Peyer's patch (tissue), 4 donors: ENCODE measurements around the gene ZG16. TPM values are rescaled to one million over a fixed set of nuclear protein-coding genes. Genes with fewer than 3 reads are reported as not detected.
"Not testable (repeated sequence)": the region's sequence is repeated elsewhere in the genome, so short reads cannot be mapped to it uniquely, and the experiment has no call there.

ENCODE experiments used
- DNase-seq, 3 donors: peaks; one replicate each; pipeline ENCODE4 v3.0.0-alpha.2; 2017 to 2019
- H3K27ac ChIP-seq, 4 donors: fragments of 200-600 bp; sonication (generic); one replicate each; pipeline ENCODE4 v1.5.1; 2016 to 2019
- H3K27me3 ChIP-seq, 2 donors: fragments of 200-600 bp; sonication (generic); one replicate each; pipeline ENCODE4 v1.5.1; 2019
- H3K36me3 ChIP-seq, 3 donors: fragments of 200-600 bp; sonication (generic); one replicate each; pipeline ENCODE4 v1.5.1; 2016 to 2019
- H3K4me1 ChIP-seq, 4 donors: fragments of 200-600 bp; sonication (generic); one replicate each; pipeline ENCODE4 v1.5.1; 2016 to 2019
- H3K4me3 ChIP-seq, 4 donors: fragments of 200-600 bp; sonication (generic); 1 replicate in 3 of 4; 2 replicates in 1 of 4; pipeline ENCODE4 v1.5.1; 2016 to 2019; ENCODE audit warnings: mild to moderate bottlenecking in 1 of 4
- H3K9me3 ChIP-seq, 4 donors: fragments of 200-600 bp; sonication (generic); one replicate each; pipeline ENCODE4 v1.5.1; 2016 to 2019; ENCODE audit warnings: mild to moderate bottlenecking in 1 of 4
- POLR2A ChIP-seq, 2 donors: fragments of 450-650 bp; IDR thresholded peaks; one replicate each; pipeline ENCODE4 v1.5.1; 2017; ENCODE audit warnings: antibody characterized with exemption in 2 of 2, mild to moderate bottlenecking in 2 of 2, moderate library complexity in 2 of 2
- total RNA-seq, 4 donors: library from RNA; depleted of rRNA; stranded (reverse); fragments of >200 nt; gene quantifications; one replicate each; pipeline ENCODE4 v1.1.0, GENCODE V29; 2016
- TF ChIP-seq, protein P1 (sequence below), 6 experiments: fragments of 450-650 bp in 4 of 6; fragments of 200-600 bp in 2 of 6; sonication (generic) in 1 of 6; IDR thresholded peaks; one replicate each; pipeline ENCODE4 v1.5.1; 2017 to 2019; ENCODE audit warnings: antibody characterized with exemption in 6 of 6, mild to moderate bottlenecking in 3 of 6, moderate library complexity in 1 of 6

Gene ZG16
- total RNA-seq, 4 donors from 2014 or later = 9.9 to 585 (median 158) TPM

DNA sequence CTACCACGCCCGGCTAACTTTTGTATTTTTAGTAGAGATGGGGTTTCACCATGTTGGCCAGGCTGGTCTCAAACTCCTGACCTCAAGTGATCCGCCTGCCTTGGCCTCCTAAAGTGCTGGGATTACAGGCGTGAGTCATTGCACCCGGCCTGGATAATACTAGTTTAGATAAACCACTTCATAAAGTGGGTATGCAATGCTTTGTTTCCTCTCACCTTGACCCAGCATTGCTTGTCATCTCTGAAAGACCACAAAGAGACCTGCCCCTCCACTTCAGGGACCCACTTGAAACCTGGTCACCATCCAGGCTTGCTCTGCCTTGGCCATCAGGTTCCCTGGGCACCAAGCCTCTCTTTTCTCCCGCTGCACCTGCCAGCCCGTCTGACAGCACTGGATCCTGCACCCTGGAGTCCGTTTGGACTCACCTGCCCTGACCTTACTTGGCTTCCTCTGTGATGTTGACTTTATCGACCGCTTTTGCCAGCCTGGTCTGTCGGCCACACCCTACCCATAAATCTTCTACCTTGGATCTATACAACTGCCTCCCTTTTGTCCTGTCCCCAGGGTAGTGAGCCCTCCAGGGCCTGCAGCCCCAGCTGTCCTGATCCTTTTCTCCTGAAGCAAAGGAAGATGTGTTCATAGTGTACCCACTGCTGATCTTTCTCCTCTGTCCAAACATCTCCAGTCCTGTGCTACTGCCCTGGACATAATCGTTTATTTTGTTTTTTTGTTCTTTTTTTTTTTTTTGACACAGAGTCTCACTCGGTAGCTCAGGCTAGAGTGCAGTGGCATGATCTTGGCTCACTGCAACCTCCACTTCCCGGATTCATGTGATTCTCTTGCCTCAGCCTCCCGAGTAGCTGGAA lies 12.7 kb upstream of the ZG16 start:
- Histone ChIP-seq H3K4me3 (no peak overlapping the region), H3K27ac (peak overlapping the region in 2 of 4 donors; percentile 40 to 57), H3K36me3 (no peaks in the 10 kb centered on the region), H3K9me3 (no peaks in the 10 kb centered on the region), H3K27me3 (no peaks in the 10 kb centered on the region), H3K4me1 (peaks cover 0 to 15% (median 0%) of the 10 kb centered on the region in 4 donors)
- no peak for TF ChIP-seq POLR2A (IDR thresholded peaks at IDR 0.05)
- TF ChIP-seq, protein P1, sequence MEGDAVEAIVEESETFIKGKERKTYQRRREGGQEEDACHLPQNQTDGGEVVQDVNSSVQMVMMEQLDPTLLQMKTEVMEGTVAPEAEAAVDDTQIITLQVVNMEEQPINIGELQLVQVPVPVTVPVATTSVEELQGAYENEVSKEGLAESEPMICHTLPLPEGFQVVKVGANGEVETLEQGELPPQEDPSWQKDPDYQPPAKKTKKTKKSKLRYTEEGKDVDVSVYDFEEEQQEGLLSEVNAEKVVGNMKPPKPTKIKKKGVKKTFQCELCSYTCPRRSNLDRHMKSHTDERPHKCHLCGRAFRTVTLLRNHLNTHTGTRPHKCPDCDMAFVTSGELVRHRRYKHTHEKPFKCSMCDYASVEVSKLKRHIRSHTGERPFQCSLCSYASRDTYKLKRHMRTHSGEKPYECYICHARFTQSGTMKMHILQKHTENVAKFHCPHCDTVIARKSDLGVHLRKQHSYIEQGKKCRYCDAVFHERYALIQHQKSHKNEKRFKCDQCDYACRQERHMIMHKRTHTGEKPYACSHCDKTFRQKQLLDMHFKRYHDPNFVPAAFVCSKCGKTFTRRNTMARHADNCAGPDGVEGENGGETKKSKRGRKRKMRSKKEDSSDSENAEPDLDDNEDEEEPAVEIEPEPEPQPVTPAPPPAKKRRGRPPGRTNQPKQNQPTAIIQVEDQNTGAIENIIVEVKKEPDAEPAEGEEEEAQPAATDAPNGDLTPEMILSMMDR (IDR thresholded peaks at IDR 0.05) = no peak
- peak in 2 of 3 donors; percentile 62 to 74 for DNase-seq

DNA sequence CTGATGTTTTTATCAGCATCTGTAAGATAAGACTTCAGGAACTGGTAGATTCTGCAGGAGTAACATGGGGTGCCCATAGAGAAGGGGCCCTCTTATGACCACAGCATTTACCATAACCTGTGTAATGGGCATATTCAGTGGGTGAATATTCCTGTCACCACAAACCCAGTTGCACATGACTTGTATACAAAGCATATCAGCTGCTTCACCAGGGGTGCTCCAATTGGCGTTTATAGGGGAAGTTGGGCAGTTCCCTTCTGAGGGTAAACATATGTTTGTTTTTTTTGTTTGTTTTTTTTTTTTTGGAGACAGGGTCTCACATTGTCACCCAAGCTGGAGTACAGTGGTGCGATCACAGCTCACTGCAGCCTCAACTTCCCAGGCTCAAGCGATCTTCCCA lies 11.5 kb upstream of the ZG16 start:
- Histone ChIP-seq H3K27me3 (no peaks in the 10 kb centered on the region), H3K36me3 (no peaks in the 10 kb centered on the region), H3K4me1 (peaks cover 0 to 15% (median 0%) of the 10 kb centered on the region in 4 donors), H3K27ac (no peak overlapping the region), H3K9me3 (no peaks in the 10 kb centered on the region), H3K4me3 (no peak overlapping the region)
- no peak for TF ChIP-seq POLR2A (IDR thresholded peaks at IDR 0.05)
- TF ChIP-seq, protein P1 (IDR thresholded peaks at IDR 0.05) = no peak
- no peak for DNase-seq

DNA sequence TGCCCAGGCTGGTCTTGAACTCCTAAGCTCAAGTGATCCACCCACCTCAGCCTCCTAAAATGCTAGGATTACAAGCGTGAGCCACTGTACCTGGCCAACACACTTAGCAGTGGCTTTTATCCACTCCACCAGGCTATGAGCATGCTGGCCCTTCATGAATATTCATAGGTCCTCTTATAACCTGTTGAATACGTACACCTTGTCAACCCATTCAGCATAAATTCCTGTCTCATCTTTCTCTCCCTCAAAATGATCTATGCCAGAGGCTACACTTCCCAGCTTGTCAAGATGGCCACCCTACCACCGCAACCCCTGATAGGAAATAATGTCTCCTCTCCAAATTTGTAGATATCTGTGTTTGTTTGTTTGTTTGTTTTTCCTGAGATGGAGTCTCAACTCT lies 11.0 kb upstream of the ZG16 start:
- H3K36me3 ChIP-seq = no peaks in the 10 kb centered on the region
- no peak overlapping the region for H3K4me3 ChIP-seq
- no peak for TF ChIP-seq POLR2A (IDR thresholded peaks at IDR 0.05)
- TF ChIP-seq, protein P1 (IDR thresholded peaks at IDR 0.05) = no peak
- no peaks in the 10 kb centered on the region for H3K9me3 ChIP-seq
- no peaks in the 10 kb centered on the region for H3K27me3 ChIP-seq
- no peak for DNase-seq
- peaks cover 0 to 15% (median 0%) of the 10 kb centered on the region in 4 donors for H3K4me1 ChIP-seq
- no peak overlapping the region for H3K27ac ChIP-seq

DNA sequence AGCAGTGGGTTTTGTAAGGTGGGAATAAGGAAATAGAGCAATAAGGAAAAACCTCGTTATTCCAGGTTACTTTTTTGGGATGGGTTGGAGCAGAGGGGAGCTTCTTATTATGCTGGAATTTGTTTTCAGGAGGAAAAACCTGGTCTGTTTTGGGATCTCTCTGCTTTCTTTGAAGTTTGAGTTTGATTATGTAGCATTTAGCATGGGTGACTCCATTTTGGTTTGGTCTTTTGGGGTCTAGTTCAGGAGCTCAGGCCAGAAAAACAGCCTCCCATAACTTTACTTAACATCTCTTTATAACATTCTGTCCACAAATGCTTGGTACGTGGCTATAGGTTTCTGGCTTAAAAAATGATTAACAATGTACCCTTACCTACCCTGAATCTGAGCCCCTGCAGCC lies 8.5 kb upstream of the ZG16 start:
- Histone ChIP-seq H3K36me3 (no peaks in the 10 kb centered on the region), H3K4me3 (no peak overlapping the region), H3K27me3 (no peaks in the 10 kb centered on the region), H3K9me3 (no peaks in the 10 kb centered on the region), H3K27ac (no peak overlapping the region), H3K4me1 (peaks cover 0 to 12% (median 0%) of the 10 kb centered on the region in 4 donors)
- DNase-seq = no peak
- TF ChIP-seq, protein P1 (IDR thresholded peaks at IDR 0.05) = no peak
- no peak for TF ChIP-seq POLR2A (IDR thresholded peaks at IDR 0.05)

DNA sequence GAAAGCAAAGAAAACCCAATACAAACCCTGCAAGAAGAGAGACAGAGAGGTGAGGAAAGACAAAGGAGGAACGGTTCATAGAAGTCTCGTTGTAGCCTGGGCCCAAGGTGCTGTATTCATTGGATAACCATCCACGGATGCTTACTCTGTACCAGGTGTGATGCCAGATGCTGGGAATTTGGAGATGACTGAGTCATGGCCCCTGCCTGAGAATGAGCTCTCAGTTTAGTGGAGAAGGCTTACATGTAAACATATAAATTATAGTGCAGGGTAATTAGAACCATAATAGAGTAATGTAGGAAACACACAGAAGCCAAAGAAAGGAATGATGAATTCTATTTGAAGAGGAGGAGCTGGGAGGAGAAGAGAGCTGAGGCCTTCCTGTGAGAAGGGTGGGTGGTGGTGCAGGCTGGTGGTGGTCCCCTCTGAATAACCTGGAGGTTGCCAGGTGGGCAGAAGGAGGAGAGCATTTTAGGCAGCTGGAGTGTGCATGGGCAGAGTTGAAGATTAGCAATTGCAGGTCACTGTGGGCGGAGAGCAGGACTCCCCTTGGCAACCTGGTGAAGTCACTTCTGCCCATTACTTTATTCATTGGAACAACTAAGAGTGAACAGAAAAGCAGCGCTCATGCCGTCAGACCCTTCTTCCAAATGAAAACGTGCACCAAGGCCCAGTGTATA lies 7.7 kb upstream of the ZG16 start:
- Histone ChIP-seq H3K27me3 (no peaks in the 10 kb centered on the region), H3K27ac (no peak overlapping the region), H3K9me3 (no peaks in the 10 kb centered on the region), H3K4me3 (no peak overlapping the region), H3K4me1 (peaks cover 0 to 3% (median 0%) of the 10 kb centered on the region in 4 donors), H3K36me3 (no peaks in the 10 kb centered on the region)
- DNase-seq = no peak
- TF ChIP-seq POLR2A (IDR thresholded peaks at IDR 0.05) = no peak
- TF ChIP-seq, protein P1 (IDR thresholded peaks at IDR 0.05) = no peak

DNA sequence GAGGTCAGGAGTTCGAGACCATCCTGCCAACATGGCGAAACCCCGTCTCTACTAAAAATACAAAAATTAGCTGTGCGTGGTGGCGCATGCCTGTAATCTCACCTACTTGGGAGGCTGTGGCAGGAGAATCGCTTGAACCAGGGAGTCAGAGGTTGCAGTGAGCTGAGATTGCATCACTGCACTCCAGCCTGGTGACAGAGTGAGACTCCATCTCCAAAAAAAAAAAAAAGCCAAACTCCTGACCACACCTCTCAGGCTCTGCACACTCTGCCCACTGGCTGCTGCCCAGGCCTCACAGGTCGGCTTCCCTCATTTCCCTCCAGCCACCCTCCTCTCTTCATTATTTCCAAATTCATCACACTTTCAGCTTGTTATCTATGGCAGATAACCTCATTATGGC lies 5.7 kb upstream of the ZG16 start:
- not testable (repeated sequence) for H3K4me1 ChIP-seq, DNase-seq, H3K27ac ChIP-seq, H3K9me3 ChIP-seq, H3K4me3 ChIP-seq, H3K27me3 ChIP-seq, H3K36me3 ChIP-seq
